MM.1S (cell line): ENCODE measurements around the gene ARHGEF37.

Experiments used
- CTCF ChIP-seq: fragments of 300-600 bp; sonication (generic); IDR thresholded peaks from 2 replicates; pipeline ENCODE4 v1.5.1; 2016; ENCODE audit warnings: antibody characterized with exemption, low read length, mixed read lengths
- EZH2 ChIP-seq: fragments of 300-600 bp; sonication (generic); optimal IDR thresholded peaks from 2 replicates; pipeline ENCODE3; 2017; ENCODE audit warnings: low read depth, mild to moderate bottlenecking, antibody characterized with exemption, low read length, mixed read lengths
- EZH2phosphoT487 ChIP-seq: fragments of 300-600 bp; sonication (generic); IDR thresholded peaks from 2 replicates; pipeline ENCODE4 v1.6.1; 2018; ENCODE audit warnings: antibody characterized with exemption, low read length

- TF ChIP-seq CTCF: no peak
- no peak for TF ChIP-seq EZH2
- TF ChIP-seq EZH2phosphoT487: no peak
These were observed 28.6 kb upstream of the ARHGEF37 start for GRCh38 chr5:149552553-149553160.
